Neural progenitor cell (in vitro differentiated cells): ENCODE results near the gene TNFRSF6B. TPM values are rescaled to one million over a fixed set of nuclear protein-coding genes. Genes with fewer than 3 reads are reported as not detected.

Experiments
- DNase-seq: peaks from one replicate; pipeline ENCODE4 v3.0.0-alpha.2; 2016; ENCODE audit warnings: low spot score
- H2AFZ ChIP-seq: fragments of 200-600 bp; sonication (generic); replicated peaks from 2 replicates; pipeline ENCODE4 v1.6.1; 2016; ENCODE audit warnings: antibody characterized with exemption
- H3F3A ChIP-seq: fragments of 200-600 bp; sonication (generic); 2 replicates; pipeline ENCODE4 v1.6.1; 2016; ENCODE audit warnings: antibody characterized with exemption, low read depth
- H3K27ac ChIP-seq: fragments of 200-600 bp; sonication (generic); 2 replicates; pipeline ENCODE4 v1.5.1; 2016; ENCODE audit warnings: mild to moderate bottlenecking
- H3K27me3 ChIP-seq: fragments of 200-600 bp; sonication (generic); 2 replicates; pipeline ENCODE4 v1.6.1; 2016; ENCODE audit warnings: mild to moderate bottlenecking, moderate library complexity
- H3K36me3 ChIP-seq: fragments of 200-600 bp; sonication (generic); 2 replicates; pipeline ENCODE4 v1.5.1; 2016
- H3K4me1 ChIP-seq: fragments of 200-600 bp; sonication (generic); 2 replicates; pipeline ENCODE4 v1.6.1; 2016; ENCODE audit warnings: mixed run types
- H3K4me2 ChIP-seq: fragments of 200-600 bp; sonication (generic); 2 replicates; pipeline ENCODE4 v1.6.1; 2016
- H3K4me3 ChIP-seq: fragments of 200-600 bp; sonication (generic); 2 replicates; pipeline ENCODE4 v1.5.1; 2016
- H3K79me2 ChIP-seq: fragments of 200-600 bp; sonication (generic); 2 replicates; pipeline ENCODE4 v1.6.1; 2016; ENCODE audit warnings: low read depth
- H3K9ac ChIP-seq: fragments of 200-600 bp; sonication (generic); 2 replicates; pipeline ENCODE4 v1.6.1; 2016
- H3K9me3 ChIP-seq: fragments of 200-600 bp; sonication (generic); 2 replicates; pipeline ENCODE4 v1.5.1; 2016; ENCODE audit warnings: low read depth
- H4K20me1 ChIP-seq: fragments of 200-600 bp; sonication (generic); 2 replicates; pipeline ENCODE4 v1.6.1; 2016; ENCODE audit warnings: low read depth
- H3K27ac Mint-ChIP-seq: 3 replicates; pipeline ENCODE4 v1.8.0; 2021; ENCODE audit warnings: mixed read lengths
- H3K27me3 Mint-ChIP-seq: 2 replicates; pipeline ENCODE4 v1.8.0; 2022; ENCODE audit warnings: low read depth, mild to moderate bottlenecking, inconsistent platforms, moderate library complexity, mixed read lengths; ENCODE audit not compliant: insufficient read depth
- H3K36me3 Mint-ChIP-seq: 3 replicates; pipeline ENCODE4 v1.8.0; 2021; ENCODE audit warnings: mixed read lengths
- H3K4me1 Mint-ChIP-seq: 3 replicates; pipeline ENCODE4 v1.8.0; 2021; ENCODE audit warnings: mixed read lengths
- H3K4me3 Mint-ChIP-seq: 3 replicates; pipeline ENCODE4 v1.8.0; 2021; ENCODE audit warnings: mild to moderate bottlenecking, moderate library complexity, mixed read lengths
- H3K9me3 Mint-ChIP-seq: 3 replicates; pipeline ENCODE4 v1.8.0; 2020; ENCODE audit warnings: mixed read lengths
- EZH2 ChIP-seq: fragments of 200-600 bp; sonication (generic); IDR thresholded peaks from 2 replicates; pipeline ENCODE4 v1.6.1; 2017; ENCODE audit warnings: antibody characterized with exemption, mild to moderate bottlenecking, moderate library complexity
- EZH2phosphoT487 ChIP-seq: fragments of 200-600 bp; sonication (generic); IDR thresholded peaks from 2 replicates; pipeline ENCODE4 v1.6.1; 2017; ENCODE audit warnings: antibody characterized with exemption
- total RNA-seq: library from RNA; depleted of rRNA; stranded (reverse); fragments of >200 nt; gene quantifications from 2 replicates; pipeline ENCODE4 v1.2.3, GENCODE V29; 2015; ENCODE audit warnings: low replicate concordance
- TF ChIP-seq, protein P1 (sequence below): fragments of 200-600 bp; sonication (generic); IDR thresholded peaks from 2 replicates; pipeline ENCODE4 v1.5.1; 2017; ENCODE audit warnings: antibody characterized with exemption, mild to moderate bottlenecking

The TNFRSF6B gene
- total RNA-seq, 1 donor from 2014 or later: not detected

DNA sequence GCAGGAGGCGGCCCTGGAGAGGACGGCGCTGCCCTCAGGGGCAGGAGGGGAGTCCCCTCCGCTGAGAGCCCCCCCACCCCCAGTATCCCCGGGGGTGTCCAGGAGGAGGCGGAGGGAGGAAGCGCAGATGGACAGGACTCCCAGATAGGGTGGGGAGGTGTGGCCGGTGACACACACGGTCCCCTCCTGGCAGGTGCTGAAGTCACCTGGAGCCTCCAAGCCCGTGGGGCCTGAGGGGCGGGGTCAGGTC is 44.6 kb upstream of the TNFRSF6B start:
- Histone ChIP-seq H3K79me2 (no peaks in the 10 kb centered on the region), H3K9me3 (no peaks in the 10 kb centered on the region), H3K36me3 (no peaks in the 10 kb centered on the region), H3K4me3 (peak overlapping the region; percentile 66), H3F3A (peaks cover 29% of the 10 kb centered on the region), H3K27me3 (peaks cover 31% of the 10 kb centered on the region), H3K4me2 (peak overlapping the region; percentile 95), H3K4me1 (peaks cover 10% of the 10 kb centered on the region), H3K27ac (no peak overlapping the region), H2AFZ (no peak overlapping the region), H4K20me1 (peaks cover 20% of the 10 kb centered on the region), H3K9ac (no peak overlapping the region)
- Mint-ChIP-seq H3K4me3 (peak overlapping the region; percentile 91), H3K4me1 (peaks cover 20% of the 10 kb centered on the region), H3K9me3 (no peaks in the 10 kb centered on the region), H3K27ac (no peak overlapping the region), H3K36me3 (no peaks in the 10 kb centered on the region), H3K27me3 (peaks cover 11% of the 10 kb centered on the region)
- no peak for TF ChIP-seq EZH2
- peak; percentile 64 for TF ChIP-seq EZH2phosphoT487
- DNase-seq: no peak

DNA sequence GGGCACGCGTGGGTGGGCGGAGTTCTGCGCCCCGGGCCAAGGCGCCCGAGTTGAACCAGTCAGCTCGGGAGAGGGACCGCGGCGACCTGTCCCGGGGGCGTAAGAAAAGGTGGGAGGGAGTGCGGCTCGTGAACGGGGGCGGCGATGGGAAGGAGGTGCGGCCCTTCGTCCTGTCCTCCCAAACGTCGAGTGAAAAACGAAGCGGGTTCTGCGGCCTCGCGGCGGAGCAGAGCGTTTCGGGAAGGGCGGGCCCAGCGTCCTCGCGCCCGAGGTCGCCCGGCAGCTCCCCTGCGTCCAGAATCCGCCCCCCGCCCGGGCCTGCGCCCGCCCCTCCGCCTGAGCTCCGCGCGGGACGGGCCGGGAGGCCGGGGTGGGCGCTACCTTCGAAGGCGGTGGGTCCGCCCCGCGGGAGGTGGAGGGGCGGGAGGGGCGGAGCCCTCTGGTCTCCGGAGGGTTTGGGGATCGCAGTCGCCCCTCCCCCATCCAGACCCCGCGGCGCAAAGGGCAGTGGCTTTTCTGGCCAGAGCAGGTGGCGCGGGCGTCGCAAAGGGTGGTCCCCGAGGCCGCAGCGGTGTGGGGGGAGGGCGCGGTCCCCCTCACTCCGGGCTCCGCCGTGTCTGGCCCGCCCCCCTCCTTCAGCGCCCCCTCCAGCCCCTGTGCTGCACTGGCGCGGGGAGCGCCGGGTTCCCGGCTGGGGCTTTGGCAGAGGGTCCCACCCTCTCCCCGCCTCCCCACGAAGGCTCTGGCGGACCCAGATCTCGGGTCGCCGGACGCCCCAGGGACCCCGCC is 44.1 kb upstream of the TNFRSF6B start:
- Histone ChIP-seq H3K9me3 (no peaks in the 10 kb centered on the region), H3K4me3 (peak overlapping the region; percentile 66), H3F3A (peaks cover 29% of the 10 kb centered on the region), H3K4me2 (peak overlapping the region; percentile 95), H3K27ac (no peak overlapping the region), H3K9ac (no peak overlapping the region), H2AFZ (no peak overlapping the region), H4K20me1 (peaks cover 20% of the 10 kb centered on the region), H3K79me2 (no peaks in the 10 kb centered on the region), H3K27me3 (peaks cover 31% of the 10 kb centered on the region), H3K4me1 (peaks cover 10% of the 10 kb centered on the region), H3K36me3 (no peaks in the 10 kb centered on the region)
- peak; percentile 19 for TF ChIP-seq EZH2phosphoT487
- peak; percentile 69 for TF ChIP-seq EZH2
- TF ChIP-seq, protein P1, sequence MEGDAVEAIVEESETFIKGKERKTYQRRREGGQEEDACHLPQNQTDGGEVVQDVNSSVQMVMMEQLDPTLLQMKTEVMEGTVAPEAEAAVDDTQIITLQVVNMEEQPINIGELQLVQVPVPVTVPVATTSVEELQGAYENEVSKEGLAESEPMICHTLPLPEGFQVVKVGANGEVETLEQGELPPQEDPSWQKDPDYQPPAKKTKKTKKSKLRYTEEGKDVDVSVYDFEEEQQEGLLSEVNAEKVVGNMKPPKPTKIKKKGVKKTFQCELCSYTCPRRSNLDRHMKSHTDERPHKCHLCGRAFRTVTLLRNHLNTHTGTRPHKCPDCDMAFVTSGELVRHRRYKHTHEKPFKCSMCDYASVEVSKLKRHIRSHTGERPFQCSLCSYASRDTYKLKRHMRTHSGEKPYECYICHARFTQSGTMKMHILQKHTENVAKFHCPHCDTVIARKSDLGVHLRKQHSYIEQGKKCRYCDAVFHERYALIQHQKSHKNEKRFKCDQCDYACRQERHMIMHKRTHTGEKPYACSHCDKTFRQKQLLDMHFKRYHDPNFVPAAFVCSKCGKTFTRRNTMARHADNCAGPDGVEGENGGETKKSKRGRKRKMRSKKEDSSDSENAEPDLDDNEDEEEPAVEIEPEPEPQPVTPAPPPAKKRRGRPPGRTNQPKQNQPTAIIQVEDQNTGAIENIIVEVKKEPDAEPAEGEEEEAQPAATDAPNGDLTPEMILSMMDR: peak; percentile 6
- H3K9me3 Mint-ChIP-seq: no peaks in the 10 kb centered on the region
- H3K36me3 Mint-ChIP-seq: no peaks in the 10 kb centered on the region
- DNase-seq: peak; percentile 67
- peaks cover 22% of the 10 kb centered on the region for H3K4me1 Mint-ChIP-seq
- peak overlapping the region; percentile 91 for H3K4me3 Mint-ChIP-seq
- peaks cover 13% of the 10 kb centered on the region for H3K27me3 Mint-ChIP-seq
- no peak overlapping the region for H3K27ac Mint-ChIP-seq

DNA sequence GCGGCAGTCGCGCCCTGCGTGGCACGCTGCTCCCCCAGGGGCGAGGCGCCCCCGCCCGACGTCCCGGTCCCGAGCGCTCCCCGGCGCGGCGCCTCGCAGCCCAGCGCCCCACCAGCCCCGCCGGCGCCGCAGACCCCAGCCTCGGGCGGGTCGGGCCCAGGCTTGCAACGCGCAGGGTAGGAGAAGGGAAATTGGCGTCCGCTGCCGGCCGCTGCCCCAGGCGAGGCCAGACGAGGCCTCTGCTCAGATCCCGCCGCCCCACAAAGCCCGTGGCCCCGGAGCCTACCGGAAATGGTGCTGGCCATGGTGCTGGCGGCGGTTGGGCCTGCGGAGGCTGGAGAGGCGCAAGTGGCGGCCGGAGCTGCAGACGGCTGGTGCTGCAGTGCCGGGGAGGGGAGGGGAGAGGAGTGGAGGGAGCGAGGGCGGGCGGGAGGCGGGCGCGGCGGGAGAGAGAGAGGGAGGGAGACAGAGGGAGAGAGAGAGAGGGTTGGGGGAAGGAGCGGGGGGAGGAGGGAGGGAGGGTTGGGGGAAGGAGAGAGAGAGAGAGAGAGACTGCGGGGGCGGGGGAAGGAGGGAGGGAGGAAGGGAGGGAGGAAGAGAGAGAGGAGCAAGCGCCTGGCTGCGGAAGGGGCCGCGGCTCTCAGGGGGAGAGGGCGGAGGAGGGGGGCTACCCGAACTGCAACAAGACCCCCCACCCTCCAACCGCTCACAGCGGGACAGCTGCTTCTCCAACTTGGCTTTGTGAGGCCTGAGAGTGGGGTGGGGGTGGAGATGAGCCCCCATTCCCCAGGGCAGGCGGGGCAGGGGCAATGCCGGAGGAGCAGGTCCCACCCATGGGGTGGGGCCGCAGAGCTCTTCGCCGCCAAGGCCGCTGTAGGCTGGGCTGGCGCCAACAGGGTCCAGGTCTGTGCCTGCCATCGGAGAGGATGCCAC is 43.1 kb upstream of the TNFRSF6B start, which contains the start of gene STMN3:
STMN3 (minus strand) TSS at position 384 of the 933 bp plus-strand sequence; CDS start at position 305, 79 bp downstream.
- Histone ChIP-seq H3K4me2 (peak within 1 kb of the TSS; percentile 95), H3K36me3 (no peaks in the 10 kb centered on the region), H2AFZ (no peak within 1 kb of the TSS), H3K9me3 (no peaks in the 10 kb centered on the region), H3K9ac (no peak within 1 kb of the TSS), H3F3A (peaks cover 29% of the 10 kb centered on the region), H4K20me1 (peaks cover 20% of the 10 kb centered on the region), H3K4me1 (peaks cover 10% of the 10 kb centered on the region), H3K4me3 (peak within 1 kb of the TSS; percentile 66), H3K27me3 (peaks cover 31% of the 10 kb centered on the region), H3K27ac (no peak within 1 kb of the TSS), H3K79me2 (no peaks in the 10 kb centered on the region)
- peak; percentile 98 for DNase-seq
- Mint-ChIP-seq H3K27me3 (peaks cover 13% of the 10 kb centered on the region), H3K36me3 (no peaks in the 10 kb centered on the region), H3K9me3 (no peaks in the 10 kb centered on the region), H3K27ac (peak within 1 kb of the TSS; percentile 95), H3K4me1 (peaks cover 28% of the 10 kb centered on the region), H3K4me3 (peak within 1 kb of the TSS; percentile 91)
- TF ChIP-seq EZH2 (no peak), EZH2phosphoT487 (no peak)
- TF ChIP-seq, protein P1: no peak
